ENCODE data around the gene ATP13A3. TPM values are rescaled to one million over a fixed set of nuclear protein-coding genes. Genes with fewer than 3 reads are reported as not detected.

The ATP13A3 gene
- total and polyA plus RNA-seq, 10 of the 15 experiments (the other 5 are each of a cell fraction or from before 2014, with no cell fraction given): 14.0 to 108 (median 69.5) TPM

GRCh38 chr3:194532591-194532990 lies 45.8 kb upstream of the ATP13A3 start:
- ChIA-PET RAD21 (ENCODE audit: unreplicated experiment) (no interaction called here), CTCF (no interaction called here), SMC1A (ENCODE audit: uncharacterized antibody, unreplicated experiment) (interaction anchor here (0.6 kb wide), 1 partner anchor 10 kb away, joined by 4 read pairs; no protein-coding TSS in a partner anchor), POLR2A (no interaction called here)
- WGBS (ENCODE audit: insufficient coverage, insufficient replicate concordance, low lambda C conversion rate, missing lambda C conversion rate): 7% methylated on average over 4 of the region's 4 CpGs
- no peak overlapping the region for H3K4me2 ChIP-seq (ENCODE audit: control insufficient read depth, insufficient read depth)
- H3K27me3 ChIP-seq (replicated peaks in 1 of 2; ENCODE audit: control insufficient read depth in 2 of 2, insufficient read depth in 2 of 2, low read length in 1 of 2): no peaks in the 10 kb centered on the region
- no peaks in the 10 kb centered on the region for H3K4me1 ChIP-seq (ENCODE audit: control insufficient read depth, insufficient read depth, low read length)
- no peak overlapping the region for H3K4me3 ChIP-seq
- H4K20me1 ChIP-seq (ENCODE audit: control insufficient read depth, insufficient read depth): no peaks in the 10 kb centered on the region
- H3K36me3 ChIP-seq (ENCODE audit: control insufficient read depth in 2 of 2, insufficient read depth in 2 of 2, low read length in 1 of 2): no peaks in the 10 kb centered on the region
- no peak overlapping the region for H3K27ac ChIP-seq (ENCODE audit: control insufficient read depth, insufficient read depth)
- H3K9me3 ChIP-seq (replicated peaks; ENCODE audit: control insufficient read depth, insufficient read depth, low read length): peaks cover 3% of the 10 kb centered on the region; the same call in 2 of the 3 replicates
- ATAC-seq (no peak), FAIRE-seq (no peak), DNase-seq (ENCODE audit: low read depth, low spot score) (no peak)
- no peak overlapping the region for H2AFZ ChIP-seq (ENCODE audit: control insufficient read depth, low read depth, low read length)
- no TSS peak for BruUV-seq (replicated peaks)
- intact Hi-C loops (cut with micrococcal nuclease; ENCODE audit: unreplicated experiment): no loop called here
- no peak overlapping the region for H3K9ac ChIP-seq (ENCODE audit: control insufficient read depth, insufficient read depth, low read length)
- in situ Hi-C loops (cut with MboI): no loop called here
- TF ChIP-seq CBFB (IDR thresholded peaks at IDR 0.05; ENCODE audit: low read depth): no peak
- TF ChIP-seq, protein P1, sequence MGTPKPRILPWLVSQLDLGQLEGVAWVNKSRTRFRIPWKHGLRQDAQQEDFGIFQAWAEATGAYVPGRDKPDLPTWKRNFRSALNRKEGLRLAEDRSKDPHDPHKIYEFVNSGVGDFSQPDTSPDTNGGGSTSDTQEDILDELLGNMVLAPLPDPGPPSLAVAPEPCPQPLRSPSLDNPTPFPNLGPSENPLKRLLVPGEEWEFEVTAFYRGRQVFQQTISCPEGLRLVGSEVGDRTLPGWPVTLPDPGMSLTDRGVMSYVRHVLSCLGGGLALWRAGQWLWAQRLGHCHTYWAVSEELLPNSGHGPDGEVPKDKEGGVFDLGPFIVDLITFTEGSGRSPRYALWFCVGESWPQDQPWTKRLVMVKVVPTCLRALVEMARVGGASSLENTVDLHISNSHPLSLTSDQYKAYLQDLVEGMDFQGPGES (IDR thresholded peaks at IDR 0.05): no peak
- TF ChIP-seq HCFC1 (IDR thresholded peaks at IDR 0.05; ENCODE audit: low read length): no peak
- TF ChIP-seq NR2F1 (conservative IDR thresholded peaks at IDR 0.05): no peak
- TF ChIP-seq BHLHE40 (IDR thresholded peaks at IDR 0.05; ENCODE audit: borderline replicate concordance in 1 of 2, low read depth in 2 of 2, low read length in 1 of 2): no peak
- no peak for TF ChIP-seq USF2 (IDR thresholded peaks at IDR 0.05; ENCODE audit: borderline replicate concordance, low read depth, low read length)
- TF ChIP-seq MEF2A (IDR thresholded peaks at IDR 0.05; ENCODE audit: insufficient read depth, low read depth, low read length): no peak
- TF ChIP-seq SPI1 (IDR thresholded peaks at IDR 0.05; ENCODE audit: borderline replicate concordance, insufficient read depth, low read depth, low read length): no peak
- no peak for TF ChIP-seq MYC (IDR thresholded peaks at IDR 0.05; ENCODE audit: insufficient read depth, insufficient read length, insufficient replicate concordance, low read length, severe bottlenecking)
- TF ChIP-seq NRF1 (conservative IDR thresholded peaks at IDR 0.05; ENCODE audit: low read depth, low read length): no peak
- no peak for TF ChIP-seq TBL1XR1 (IDR thresholded peaks at IDR 0.05; ENCODE audit: low read depth, low read length)
- TF ChIP-seq IKZF2 (IDR thresholded peaks at IDR 0.05): no peak
- no peak for TF ChIP-seq RB1 (IDR thresholded peaks at IDR 0.05; ENCODE audit: borderline replicate concordance)
- TF ChIP-seq CUX1 (IDR thresholded peaks at IDR 0.05; ENCODE audit: insufficient replicate concordance, low read depth, low read length): no peak
- no peak for TF ChIP-seq POU2F2 (IDR thresholded peaks at IDR 0.05; ENCODE audit: borderline replicate concordance, low read depth, low read length)
- no peak for TF ChIP-seq SMC3 (IDR thresholded peaks at IDR 0.05; ENCODE audit: borderline replicate concordance, low read length)
- no peak for TF ChIP-seq ETV6 (conservative IDR thresholded peaks at IDR 0.05 in 1 of 2, IDR thresholded peaks at IDR 0.05 in 1 of 2; ENCODE audit: borderline replicate concordance in 1 of 2, low read depth in 1 of 2)
- TF ChIP-seq JUNB (IDR thresholded peaks at IDR 0.05): no peak
- no peaks in the 10 kb centered on the region for H3K79me2 ChIP-seq (ENCODE audit: control insufficient read depth, insufficient read depth, low read length)
